Tibial artery (tissue), 4 donors: Measurements from ENCODE around the gene HDAC7.

Source experiments
- DNase-seq, 2 donors: peaks; one replicate each; pipeline ENCODE4 v3.0.0-alpha.2; 2019
- H3K27ac ChIP-seq, 2 donors: fragments of 200-600 bp; sonication (generic) in 1 of 2; 1 replicate in 1 of 2; 2 replicates in 1 of 2; pipeline ENCODE4 v1.5.1; 2018 to 2019; ENCODE audit warnings: mild to moderate bottlenecking in 1 of 2
- H3K27me3 ChIP-seq, 2 donors: fragments of 200-600 bp; sonication (generic) in 1 of 2; one replicate each; pipeline versions ENCODE4 v1.5.1 to v1.6.0; 2016 to 2019
- H3K36me3 ChIP-seq, 3 donors: fragments of 200-600 bp; sonication (generic) in 2 of 3; one replicate each; pipeline ENCODE4 v1.5.1; 2016 to 2019; ENCODE audit warnings: mild to moderate bottlenecking in 2 of 3
- H3K4me1 ChIP-seq, 4 donors: fragments of 200-600 bp; sonication (generic) in 2 of 4; 1 replicate in 3 of 4; 2 replicates in 1 of 4; pipeline ENCODE4 v1.5.1; 2016 to 2019
- H3K4me3 ChIP-seq, 2 donors: fragments of 200-600 bp; sonication (generic) in 1 of 2; 1 replicate in 1 of 2; 2 replicates in 1 of 2; pipeline ENCODE4 v1.5.1; 2018 to 2019; ENCODE audit warnings: mild to moderate bottlenecking in 2 of 2
- H3K9me3 ChIP-seq, 3 donors: fragments of 200-600 bp; sonication (generic) in 1 of 3; one replicate each; pipeline ENCODE4 v1.5.1; 2016 to 2019
- intact Hi-C: fragments of 100-400 bp; cut with DNase I; formaldehyde crosslinking; loops from one replicate; pipeline ENCODE4 v1.15.0; 2023; ENCODE audit warnings: low total_unique reads
- TF ChIP-seq, protein P1 (sequence below), 2 experiments: fragments of 200-600 bp in 1 of 2; fragments of 450-650 bp in 1 of 2; IDR thresholded peaks; one replicate each; pipeline ENCODE4 v1.5.1; 2017 to 2019; ENCODE audit warnings: antibody characterized with exemption in 2 of 2, mild to moderate bottlenecking in 1 of 2, moderate library complexity in 1 of 2

HDAC7 gene

GRCh38 chr12:47854531-47854930, 34.8 kb upstream of the HDAC7 start:
- H3K4me3 ChIP-seq = no peak overlapping the region
- DNase-seq = peak in 1 of 2 donors; percentile 21
- H3K27ac ChIP-seq = no peak overlapping the region
- no peaks in the 10 kb centered on the region for H3K27me3 ChIP-seq
- H3K9me3 ChIP-seq = no peaks in the 10 kb centered on the region
- intact Hi-C loops = no loop called here
- H3K36me3 ChIP-seq = peaks cover 0 to 32% (median 0%) of the 10 kb centered on the region in 3 donors
- H3K4me1 ChIP-seq = peaks cover 0 to 11% (median 3%) of the 10 kb centered on the region in 4 donors
- TF ChIP-seq, protein P1, sequence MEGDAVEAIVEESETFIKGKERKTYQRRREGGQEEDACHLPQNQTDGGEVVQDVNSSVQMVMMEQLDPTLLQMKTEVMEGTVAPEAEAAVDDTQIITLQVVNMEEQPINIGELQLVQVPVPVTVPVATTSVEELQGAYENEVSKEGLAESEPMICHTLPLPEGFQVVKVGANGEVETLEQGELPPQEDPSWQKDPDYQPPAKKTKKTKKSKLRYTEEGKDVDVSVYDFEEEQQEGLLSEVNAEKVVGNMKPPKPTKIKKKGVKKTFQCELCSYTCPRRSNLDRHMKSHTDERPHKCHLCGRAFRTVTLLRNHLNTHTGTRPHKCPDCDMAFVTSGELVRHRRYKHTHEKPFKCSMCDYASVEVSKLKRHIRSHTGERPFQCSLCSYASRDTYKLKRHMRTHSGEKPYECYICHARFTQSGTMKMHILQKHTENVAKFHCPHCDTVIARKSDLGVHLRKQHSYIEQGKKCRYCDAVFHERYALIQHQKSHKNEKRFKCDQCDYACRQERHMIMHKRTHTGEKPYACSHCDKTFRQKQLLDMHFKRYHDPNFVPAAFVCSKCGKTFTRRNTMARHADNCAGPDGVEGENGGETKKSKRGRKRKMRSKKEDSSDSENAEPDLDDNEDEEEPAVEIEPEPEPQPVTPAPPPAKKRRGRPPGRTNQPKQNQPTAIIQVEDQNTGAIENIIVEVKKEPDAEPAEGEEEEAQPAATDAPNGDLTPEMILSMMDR (IDR thresholded peaks at IDR 0.05) = no peak

DNA sequence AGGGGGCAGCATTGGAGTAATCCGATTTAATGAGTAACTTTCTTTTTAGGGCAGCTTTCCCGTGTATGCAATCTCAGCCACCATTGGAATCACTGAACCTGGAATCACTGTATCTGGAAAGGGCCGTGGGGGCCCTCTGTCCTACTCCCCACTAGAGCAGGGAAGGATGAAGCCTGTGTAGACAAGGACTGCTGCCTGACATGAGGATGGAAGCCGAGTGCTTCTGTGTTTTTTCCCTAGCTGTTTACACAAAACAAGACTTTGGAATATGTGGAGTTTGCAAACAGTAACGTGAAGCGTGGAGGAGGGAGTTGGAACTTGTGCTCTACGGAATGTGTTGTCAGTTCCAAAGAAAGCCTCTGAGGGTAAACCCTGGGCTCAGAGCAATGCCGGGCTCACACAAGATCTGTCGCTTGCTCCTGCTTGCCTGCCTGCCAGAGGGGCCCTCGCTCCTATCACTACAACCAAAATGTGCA, 32.4 kb upstream of the HDAC7 start:
- Histone ChIP-seq H3K27ac (no peak overlapping the region), H3K36me3 (peaks cover 0 to 26% (median 0%) of the 10 kb centered on the region in 3 donors)

DNA sequence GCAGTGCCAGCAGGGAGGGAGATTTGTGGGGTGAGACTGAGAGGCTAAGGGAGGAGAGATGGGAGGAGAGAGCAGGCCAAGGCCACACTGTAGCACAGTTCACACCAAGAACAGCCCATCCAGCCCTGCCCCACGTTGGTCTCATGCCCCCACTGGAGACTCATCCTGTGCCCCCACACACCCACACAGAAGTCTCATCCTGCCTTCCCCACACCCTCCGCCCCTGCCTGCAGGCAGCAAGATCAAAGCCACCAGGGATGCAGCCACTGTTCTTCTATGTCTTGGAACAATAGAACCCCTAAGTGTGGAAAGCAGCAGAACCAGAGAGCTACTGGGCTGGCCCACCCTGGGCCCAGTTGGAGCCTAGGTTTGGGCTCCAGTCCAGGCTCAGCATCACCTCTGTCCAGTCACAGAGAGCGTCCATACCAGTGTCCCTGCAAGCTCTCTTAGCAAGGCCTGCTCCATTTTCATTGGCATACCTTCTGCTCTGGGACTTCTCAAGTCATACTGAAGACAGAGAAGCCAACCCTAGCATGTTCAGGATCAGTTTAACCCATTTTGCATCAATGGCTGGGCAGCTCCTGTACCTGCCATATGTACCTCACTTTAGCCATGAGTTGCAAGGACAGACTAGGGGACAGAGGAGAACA, 31.7 kb upstream of the HDAC7 start:
- no peaks in the 10 kb centered on the region for H3K9me3 ChIP-seq
- no peaks in the 10 kb centered on the region for H3K27me3 ChIP-seq
- H3K36me3 ChIP-seq = peaks cover 0 to 26% (median 0%) of the 10 kb centered on the region in 3 donors
- TF ChIP-seq, protein P1 (IDR thresholded peaks at IDR 0.05) = no peak
- intact Hi-C loops = no loop called here
- DNase-seq = peak in 1 of 2 donors; percentile 51
- peaks cover 0 to 11% (median 3%) of the 10 kb centered on the region in 4 donors for H3K4me1 ChIP-seq
- H3K4me3 ChIP-seq = no peak overlapping the region
- no peak overlapping the region for H3K27ac ChIP-seq

More for the DNA sequence above, 32.4 kb upstream of the HDAC7 start:
- H3K27me3 ChIP-seq = no peaks in the 10 kb centered on the region
- no peak overlapping the region for H3K4me3 ChIP-seq
- no peaks in the 10 kb centered on the region for H3K9me3 ChIP-seq
- peaks cover 0 to 11% (median 3%) of the 10 kb centered on the region in 4 donors for H3K4me1 ChIP-seq
- peak in 1 of 2 donors; percentile 63 for DNase-seq
- intact Hi-C loops = no loop called here
- TF ChIP-seq, protein P1 (IDR thresholded peaks at IDR 0.05) = no peak

DNA sequence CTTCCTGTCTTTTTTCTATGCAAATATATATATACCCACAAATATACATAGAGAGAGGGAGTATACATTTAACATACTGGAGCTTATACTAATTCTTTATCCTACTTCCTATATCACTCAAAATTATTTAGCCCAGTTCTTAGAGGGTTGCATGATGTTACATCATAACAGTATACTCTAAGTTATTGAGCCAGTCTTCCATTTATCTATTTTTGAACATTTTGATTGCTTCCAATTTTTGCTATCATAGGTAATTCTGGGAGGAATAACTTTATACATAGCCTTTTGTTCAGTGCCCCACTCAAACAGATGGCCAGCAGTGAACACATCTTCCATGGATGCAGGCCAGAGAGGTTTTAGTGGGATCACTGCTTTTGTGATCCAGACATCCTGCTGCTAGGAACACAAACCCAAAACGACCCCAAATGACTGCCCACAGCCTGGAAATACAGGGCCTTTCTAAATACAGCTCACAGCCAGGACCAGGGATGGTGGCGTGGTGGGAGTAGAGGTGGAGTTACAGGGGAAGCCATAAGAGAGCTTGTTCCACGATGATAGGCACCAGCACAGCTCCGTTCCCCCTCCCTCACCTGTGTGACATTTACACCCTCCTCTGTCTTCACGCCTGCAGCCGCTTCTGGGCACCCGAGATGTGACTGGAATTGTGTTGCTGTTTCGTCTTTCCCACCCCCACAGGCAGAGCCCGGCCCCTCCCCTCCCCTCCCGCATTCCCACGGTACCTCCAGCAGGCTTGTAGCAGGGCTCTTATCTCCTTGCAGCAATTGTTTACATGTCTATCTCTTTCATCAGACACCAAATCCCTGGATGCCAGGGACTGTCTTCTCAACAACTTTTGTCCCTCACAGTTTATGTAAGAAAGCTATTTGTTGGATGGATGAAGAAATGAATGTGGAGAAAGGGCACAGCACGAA, 30.7 kb upstream of the HDAC7 start:
- Histone ChIP-seq H3K36me3 (peaks cover 0 to 36% (median 0%) of the 10 kb centered on the region in 3 donors), H3K4me1 (peaks cover 0 to 11% (median 3%) of the 10 kb centered on the region in 4 donors), H3K9me3 (no peaks in the 10 kb centered on the region), H3K27me3 (no peaks in the 10 kb centered on the region), H3K27ac (no peak overlapping the region), H3K4me3 (no peak overlapping the region)
- intact Hi-C loops = no loop called here
- peak in 1 of 2 donors; percentile 55 for DNase-seq
- TF ChIP-seq, protein P1 (IDR thresholded peaks at IDR 0.05) = no peak

- H3K27ac ChIP-seq = no peak overlapping the region
- no peaks in the 10 kb centered on the region for H3K9me3 ChIP-seq
- TF ChIP-seq, protein P1 (IDR thresholded peaks at IDR 0.05) = no peak
- no peak overlapping the region for H3K4me3 ChIP-seq
- peaks cover 0 to 39% (median 0%) of the 10 kb centered on the region in 3 donors for H3K36me3 ChIP-seq
- H3K4me1 ChIP-seq = peaks cover 0 to 11% (median 3%) of the 10 kb centered on the region in 4 donors
- intact Hi-C loops = no loop called here
- DNase-seq = peak in 1 of 2 donors; percentile 7
- H3K27me3 ChIP-seq = peaks cover 0 to 9% of the 10 kb centered on the region in 2 donors
Observed at GRCh38 chr12:47849261-47849660, 29.6 kb upstream of the HDAC7 start.
